Stimulated activated naive CD8-positive, alpha-beta T cell treated with anti-CD3 and anti-CD28 coated beads, Interleukin-15, Interleukin-2, amounts not matched to agents 100 U/mL and 50 U/mL, for 24 hours (primary cell): ENCODE data around the gene ERCC5.

Experiments used
- ATAC-seq: fragments of 150-1000 bp; cut with Tn5 transposase; one replicate; pipeline ENCODE4 v1.10.0; 2021
- DNase-seq: peaks from one replicate; pipeline ENCODE4 v3.0.0; 2021

ERCC5 gene

GRCh38 chr13:102881819-102882686 lies 36.2 kb downstream of the ERCC5 start:
- ATAC-seq: no peak

GRCh38 chr13:102892503-102892902 lies 46.7 kb downstream of the ERCC5 start:
- DNase-seq: no peak
- no peak for ATAC-seq

More at GRCh38 chr13:102881819-102882686, 36.2 kb downstream of the ERCC5 start:
- no peak for DNase-seq

GRCh38 chr13:102897371-102898138 lies 51.7 kb downstream of the ERCC5 start:
- no peak for DNase-seq
- no peak for ATAC-seq

GRCh38 chr13:102900193-102900608 lies 54.4 kb downstream of the ERCC5 start:
- ATAC-seq (no peak), DNase-seq (no peak)

GRCh38 chr13:102901056-102901455 lies 55.2 kb downstream of the ERCC5 start:
- DNase-seq (no peak), ATAC-seq (no peak)

GRCh38 chr13:102901615-102902305 lies 55.9 kb downstream of the ERCC5 start:
- no peak for DNase-seq
- ATAC-seq: no peak

GRCh38 chr13:102902789-102903347 lies 57.0 kb downstream of the ERCC5 start:
- no peak for DNase-seq
- no peak for ATAC-seq

GRCh38 chr13:102903659-102904407 lies 58.0 kb downstream of the ERCC5 start:
- DNase-seq: no peak
- no peak for ATAC-seq

GRCh38 chr13:102904408-102904862 lies 58.6 kb downstream of the ERCC5 start:
- no peak for ATAC-seq
- DNase-seq: no peak

- no peak for DNase-seq
- ATAC-seq: no peak
These were observed 60.3 kb downstream of the ERCC5 start for GRCh38 chr13:102905905-102906771.

GRCh38 chr13:102907016-102907756 lies 61.4 kb downstream of the ERCC5 start:
- ATAC-seq: no peak
- DNase-seq: no peak

GRCh38 chr13:102907886-102908515 lies 62.2 kb downstream of the ERCC5 start:
- ATAC-seq: no peak

GRCh38 chr13:102909971-102910370 lies 64.1 kb downstream of the ERCC5 start:
- DNase-seq (no peak), ATAC-seq (no peak)

More at GRCh38 chr13:102907886-102908515, 62.2 kb downstream of the ERCC5 start:
- DNase-seq: no peak

GRCh38 chr13:102911336-102911735 lies 65.5 kb downstream of the ERCC5 start:
- ATAC-seq (no peak), DNase-seq (no peak)

GRCh38 chr13:102912599-102912998 lies 66.8 kb downstream of the ERCC5 start:
- ATAC-seq: no peak
- no peak for DNase-seq

GRCh38 chr13:102913914-102914313 lies 68.1 kb downstream of the ERCC5 start:
- no peak for DNase-seq

GRCh38 chr13:102914339-102914930 lies 68.6 kb downstream of the ERCC5 start:
- no peak for ATAC-seq
- no peak for DNase-seq

More at GRCh38 chr13:102913914-102914313, 68.1 kb downstream of the ERCC5 start:
- no peak for ATAC-seq

- DNase-seq (no peak), ATAC-seq (no peak)
These were observed 69.6 kb downstream of the ERCC5 start for GRCh38 chr13:102915393-102915930.
